Measurements from ENCODE around the gene TOM1.

DNA sequence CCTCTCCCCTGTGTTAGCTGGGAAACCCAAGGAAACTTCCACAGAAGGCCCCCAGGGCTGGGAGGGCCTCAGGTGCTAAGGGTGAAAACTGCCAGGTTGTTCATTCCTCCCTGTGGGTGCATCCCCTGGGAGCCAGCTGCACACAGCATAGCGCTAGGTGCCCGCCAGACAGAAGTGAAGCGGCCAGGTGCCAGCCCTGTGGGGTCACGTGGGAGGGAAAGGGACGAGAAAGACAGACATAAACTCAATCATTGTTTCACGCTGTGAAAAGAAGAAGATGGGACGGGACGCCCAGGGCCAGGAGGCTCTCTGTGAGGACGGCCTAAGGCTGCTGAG is 49.6 kb downstream of the TOM1 start:
- TF ChIP-seq, protein P1, sequence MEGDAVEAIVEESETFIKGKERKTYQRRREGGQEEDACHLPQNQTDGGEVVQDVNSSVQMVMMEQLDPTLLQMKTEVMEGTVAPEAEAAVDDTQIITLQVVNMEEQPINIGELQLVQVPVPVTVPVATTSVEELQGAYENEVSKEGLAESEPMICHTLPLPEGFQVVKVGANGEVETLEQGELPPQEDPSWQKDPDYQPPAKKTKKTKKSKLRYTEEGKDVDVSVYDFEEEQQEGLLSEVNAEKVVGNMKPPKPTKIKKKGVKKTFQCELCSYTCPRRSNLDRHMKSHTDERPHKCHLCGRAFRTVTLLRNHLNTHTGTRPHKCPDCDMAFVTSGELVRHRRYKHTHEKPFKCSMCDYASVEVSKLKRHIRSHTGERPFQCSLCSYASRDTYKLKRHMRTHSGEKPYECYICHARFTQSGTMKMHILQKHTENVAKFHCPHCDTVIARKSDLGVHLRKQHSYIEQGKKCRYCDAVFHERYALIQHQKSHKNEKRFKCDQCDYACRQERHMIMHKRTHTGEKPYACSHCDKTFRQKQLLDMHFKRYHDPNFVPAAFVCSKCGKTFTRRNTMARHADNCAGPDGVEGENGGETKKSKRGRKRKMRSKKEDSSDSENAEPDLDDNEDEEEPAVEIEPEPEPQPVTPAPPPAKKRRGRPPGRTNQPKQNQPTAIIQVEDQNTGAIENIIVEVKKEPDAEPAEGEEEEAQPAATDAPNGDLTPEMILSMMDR (IDR thresholded peaks at IDR 0.05), result no peak
- TF ChIP-seq POLR2A (IDR thresholded peaks at IDR 0.05) (no peak), POLR2AphosphoS5 (IDR thresholded peaks at IDR 0.05) (no peak), EP300 (IDR thresholded peaks at IDR 0.05; ENCODE audit: low read depth) (no peak)

Data from transverse colon (tissue), 4 donors.